NB4 (cell line): ENCODE measurements around the gene ADAM23.

Experiments
- CTCF ChIP-seq: IDR thresholded peaks from one replicate; pipeline ENCODE4 v1.5.1; 2012; ENCODE audit warnings: low read depth, low read length
- MAX ChIP-seq: IDR thresholded peaks from 2 replicates; pipeline ENCODE4 v1.6.1; 2011; ENCODE audit warnings: low read depth, low read length

GRCh38 chr2:206520450-206520849 is 77.1 kb downstream of the ADAM23 start:
- no peak for TF ChIP-seq CTCF
- TF ChIP-seq MAX = no peak
